Brain microvascular endothelial cell (primary cell): ENCODE results near the gene EEF1A1.
"Not testable (repeated sequence)": the region's sequence is repeated elsewhere in the genome, so short reads cannot be mapped to it uniquely, and the experiment has no call there.

Source experiments
- DNase-seq: peaks from one replicate; pipeline ENCODE4 v3.0.0-alpha.2; 2020
- H3K27ac ChIP-seq: fragments of 250-450 bp; sonication (Bioruptor Pico); 2 replicates; pipeline ENCODE4 v1.5.1; 2020; ENCODE audit warnings: mild to moderate bottlenecking, moderate library complexity
- H3K27me3 ChIP-seq: fragments of 250-450 bp; sonication (Bioruptor Pico); replicated peaks from 2 replicates; pipeline ENCODE4 v1.5.1; 2020; ENCODE audit warnings: mild to moderate bottlenecking
- H3K36me3 ChIP-seq: fragments of 250-450 bp; sonication (Bioruptor Pico); replicated peaks from 2 replicates; pipeline ENCODE4 v1.5.1; 2020; ENCODE audit warnings: mild to moderate bottlenecking
- H3K4me3 ChIP-seq: 2 replicates; pipeline ENCODE4 v1.5.1; 2011; ENCODE audit warnings: low read depth, mild to moderate bottlenecking, control low read depth, low read length, moderate library complexity
- CTCF ChIP-seq: IDR thresholded peaks from 2 replicates; pipeline ENCODE4 v1.5.1; 2011; ENCODE audit warnings: low read depth, mild to moderate bottlenecking, moderate library complexity, low read length, control low read depth, inconsistent platforms; ENCODE audit errors: missing control alignments
- in situ Hi-C: cut with HindIII; loops from 2 replicates; pipeline ENCODE4 v1.10.0; 2017; ENCODE audit warnings: low sequenced_read_pairs, low pct_ligation_motif_present

Gene EEF1A1

GRCh38 chr6:73520688-73521350 lies at the start of gene EEF1A1:
EEF1A1 (minus strand) TSS chr6:73521032; CDS start chr6:73520026, 1,006 bp downstream.
- peaks cover 47% of the 10 kb centered on the region for H3K36me3 ChIP-seq
- H3K4me3 ChIP-seq: peak within 1 kb of the TSS; percentile 100
- peak; percentile 100 for DNase-seq
- H3K27me3 ChIP-seq: no peaks in the 10 kb centered on the region
- H3K27ac ChIP-seq: peak within 1 kb of the TSS; percentile 99
- no peak for TF ChIP-seq CTCF
- in situ Hi-C loops: loop anchor here (25.0 kb wide), 1 partner anchor 91 kb away; no protein-coding TSS in a partner anchor

- no peak for TF ChIP-seq CTCF
- in situ Hi-C loops: no loop called here
- no peaks in the 10 kb centered on the region for H3K27me3 ChIP-seq
- H3K27ac ChIP-seq: no peak overlapping the region
- H3K4me3 ChIP-seq: no peak overlapping the region
- H3K36me3 ChIP-seq: no peaks in the 10 kb centered on the region
- DNase-seq: no peak
Measured at GRCh38 chr6:73569121-73569520, 48.3 kb upstream of the EEF1A1 start.

- peak overlapping the region; percentile 47 for H3K27ac ChIP-seq
- TF ChIP-seq CTCF: no peak
- H3K36me3 ChIP-seq: no peaks in the 10 kb centered on the region
- peak; percentile 59 for DNase-seq
- no peak overlapping the region for H3K4me3 ChIP-seq
- in situ Hi-C loops: no loop called here
- H3K27me3 ChIP-seq: no peaks in the 10 kb centered on the region
Measured at GRCh38 chr6:73566954-73567591, 46.2 kb upstream of the EEF1A1 start.

- H3K27me3 ChIP-seq, in situ Hi-C loops, DNase-seq, H3K36me3 ChIP-seq, H3K4me3 ChIP-seq: not testable (repeated sequence)
- H3K27ac ChIP-seq: peak overlapping the region; percentile 42
Measured at GRCh38 chr6:73566486-73566871, 45.6 kb upstream of the EEF1A1 start.

GRCh38 chr6:73565767-73566485 lies 45.1 kb upstream of the EEF1A1 start:
- no peaks in the 10 kb centered on the region for H3K27me3 ChIP-seq
- no peak for TF ChIP-seq CTCF
- no peak overlapping the region for H3K4me3 ChIP-seq
- no peaks in the 10 kb centered on the region for H3K36me3 ChIP-seq
- H3K27ac ChIP-seq: peak overlapping the region; percentile 42
- in situ Hi-C loops: no loop called here
- peak; percentile 42 for DNase-seq
